ENCODE measurements around the gene ZBTB7C.

DNA sequence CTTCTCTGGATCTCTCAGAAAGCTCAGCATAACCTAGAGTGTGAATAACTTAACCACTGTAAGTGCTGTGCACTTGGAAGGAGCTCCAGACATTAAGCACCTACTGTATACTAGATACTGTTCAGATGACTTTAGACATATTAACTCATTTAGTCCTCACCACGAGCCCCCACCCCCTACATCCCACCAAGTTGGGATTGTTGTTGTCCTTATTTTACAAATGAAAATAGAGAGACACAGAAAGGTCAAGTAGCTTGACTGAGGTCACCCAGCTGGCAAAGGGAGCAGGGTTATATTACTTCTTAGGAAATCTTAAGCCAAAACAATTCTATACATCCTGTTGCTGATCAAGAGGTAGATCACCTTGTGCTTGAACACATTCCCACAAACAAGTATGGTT lies 244.5 kb downstream of the ZBTB7C start:
- TF ChIP-seq, protein P1, sequence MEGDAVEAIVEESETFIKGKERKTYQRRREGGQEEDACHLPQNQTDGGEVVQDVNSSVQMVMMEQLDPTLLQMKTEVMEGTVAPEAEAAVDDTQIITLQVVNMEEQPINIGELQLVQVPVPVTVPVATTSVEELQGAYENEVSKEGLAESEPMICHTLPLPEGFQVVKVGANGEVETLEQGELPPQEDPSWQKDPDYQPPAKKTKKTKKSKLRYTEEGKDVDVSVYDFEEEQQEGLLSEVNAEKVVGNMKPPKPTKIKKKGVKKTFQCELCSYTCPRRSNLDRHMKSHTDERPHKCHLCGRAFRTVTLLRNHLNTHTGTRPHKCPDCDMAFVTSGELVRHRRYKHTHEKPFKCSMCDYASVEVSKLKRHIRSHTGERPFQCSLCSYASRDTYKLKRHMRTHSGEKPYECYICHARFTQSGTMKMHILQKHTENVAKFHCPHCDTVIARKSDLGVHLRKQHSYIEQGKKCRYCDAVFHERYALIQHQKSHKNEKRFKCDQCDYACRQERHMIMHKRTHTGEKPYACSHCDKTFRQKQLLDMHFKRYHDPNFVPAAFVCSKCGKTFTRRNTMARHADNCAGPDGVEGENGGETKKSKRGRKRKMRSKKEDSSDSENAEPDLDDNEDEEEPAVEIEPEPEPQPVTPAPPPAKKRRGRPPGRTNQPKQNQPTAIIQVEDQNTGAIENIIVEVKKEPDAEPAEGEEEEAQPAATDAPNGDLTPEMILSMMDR (conservative IDR thresholded peaks at IDR 0.05; ENCODE audit: low read length), result no peak
- TF ChIP-seq EZH2phosphoT487 (IDR thresholded peaks at IDR 0.05; ENCODE audit: borderline replicate concordance), result no peak

Measured in Loucy (cell line).